ENCODE data around the gene LRFN3.
"Not testable (repeated sequence)": the region's sequence is repeated elsewhere in the genome, so short reads cannot be mapped to it uniquely, and the experiment has no call there.

LRFN3 gene

DNA sequence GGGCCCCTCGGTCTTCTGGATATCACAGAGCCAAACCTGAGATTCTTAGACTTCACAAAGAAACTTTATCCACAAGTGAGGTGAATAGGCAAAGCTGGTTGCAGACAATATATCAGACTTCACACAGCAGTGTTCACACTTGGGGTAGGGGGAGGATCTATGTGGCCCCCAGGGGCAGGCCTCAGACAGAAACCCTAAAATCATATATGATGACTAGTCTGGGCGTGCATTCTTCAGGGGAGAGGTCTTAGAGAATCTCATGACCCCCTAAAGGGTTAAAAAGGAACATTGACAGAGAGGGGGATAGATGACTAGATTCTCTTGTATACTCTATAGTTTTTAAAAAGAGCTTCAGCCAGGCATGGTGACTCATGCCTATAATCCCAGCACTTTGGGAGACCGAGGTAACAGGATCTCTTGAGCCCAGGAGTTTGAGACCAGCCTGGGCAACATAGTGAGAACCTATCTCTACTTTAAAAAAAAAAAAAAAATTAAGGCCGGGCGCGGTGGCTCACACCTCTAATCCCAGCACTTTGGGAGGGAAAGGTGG lies 30.9 kb upstream of the LRFN3 start:
- no peak for DNase-seq (ENCODE audit: low spot score)
- no peak for TF ChIP-seq CTCF (IDR thresholded peaks at IDR 0.05; ENCODE audit: extremely low read depth, insufficient read depth, missing control alignments)
- in situ Hi-C loops (cut with MboI; ENCODE audit: low pct_unique_long_range_greater_than_20kb, low sequenced_read_pairs, unreplicated experiment): no loop called here

GRCh38 chr19:35907377-35907745 lies 28.8 kb upstream of the LRFN3 start:
- TF ChIP-seq CTCF (IDR thresholded peaks at IDR 0.05; ENCODE audit: extremely low read depth, insufficient read depth, missing control alignments): no peak
- DNase-seq (ENCODE audit: low spot score): no peak
- in situ Hi-C loops (cut with MboI; ENCODE audit: low pct_unique_long_range_greater_than_20kb, low sequenced_read_pairs, unreplicated experiment): no loop called here

DNA sequence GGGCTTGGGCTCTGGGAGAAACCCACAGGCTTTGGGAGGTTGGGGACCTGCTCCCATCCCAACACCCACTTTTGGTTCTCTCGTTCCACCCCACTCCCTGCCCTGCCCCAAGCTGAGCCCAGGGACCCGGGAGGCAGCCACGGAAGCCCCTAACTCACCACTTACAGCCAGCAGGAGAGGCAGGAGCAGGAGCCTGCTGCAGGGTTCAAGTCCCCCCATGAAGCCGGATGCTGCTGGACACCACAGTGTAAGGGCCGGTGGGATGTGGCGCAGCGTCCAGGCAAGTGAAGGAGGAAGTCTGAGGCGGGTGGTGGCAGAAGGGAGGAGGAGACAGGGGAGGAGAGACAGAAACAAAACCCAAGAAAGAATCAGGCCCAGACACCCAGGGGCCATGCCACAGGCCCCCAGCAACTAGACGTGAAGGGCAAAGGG lies 28.1 kb upstream of the LRFN3 start, which contains the start of gene TYROBP:
TSS of gene TYROBP (minus strand) at position 286 of the 432 bp plus-strand sequence. CDS start at position 219, 67 bp downstream.
- no peak for TF ChIP-seq CTCF (IDR thresholded peaks at IDR 0.05; ENCODE audit: extremely low read depth, insufficient read depth, missing control alignments)
- in situ Hi-C loops (cut with MboI; ENCODE audit: low pct_unique_long_range_greater_than_20kb, low sequenced_read_pairs, unreplicated experiment): no loop called here

DNA sequence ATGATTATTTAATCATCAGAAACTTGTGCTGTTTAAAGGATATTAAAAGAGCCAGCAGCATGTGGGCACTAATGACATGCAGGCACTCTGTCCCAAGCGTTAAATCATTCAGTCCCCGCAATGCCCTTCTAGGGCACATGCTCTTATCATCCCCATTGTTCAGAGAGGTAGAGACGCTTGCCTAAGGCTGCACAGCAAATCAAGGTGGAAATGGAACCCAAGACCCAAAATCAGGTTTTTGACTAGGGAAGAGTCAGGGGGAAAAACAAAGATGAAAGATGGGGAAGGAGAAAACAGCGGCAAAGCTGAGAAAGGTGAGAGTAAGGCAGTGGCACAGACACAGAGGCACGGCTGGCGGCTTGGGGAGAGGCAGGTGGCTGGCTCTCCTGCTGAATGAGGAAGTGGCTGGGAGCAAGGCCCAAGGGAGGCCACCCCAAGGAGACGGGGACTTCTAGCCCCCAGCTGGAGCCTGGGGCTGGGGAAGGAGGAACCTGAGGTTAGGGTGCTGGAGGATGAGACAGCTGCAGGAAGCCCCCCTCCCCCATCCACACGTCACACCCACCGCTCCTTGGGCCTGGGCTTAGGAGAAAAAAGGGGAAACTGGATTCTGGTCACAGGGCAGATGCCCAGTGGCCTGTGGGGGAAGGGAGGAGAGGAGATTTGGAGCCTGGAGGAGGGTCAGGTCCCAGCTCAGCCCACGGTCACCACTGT lies 27.0 kb upstream of the LRFN3 start:
- in situ Hi-C loops (cut with MboI; ENCODE audit: low pct_unique_long_range_greater_than_20kb, low sequenced_read_pairs, unreplicated experiment): no loop called here
- no peak for TF ChIP-seq CTCF (IDR thresholded peaks at IDR 0.05; ENCODE audit: extremely low read depth, insufficient read depth, missing control alignments)
- DNase-seq (ENCODE audit: low spot score): peak; percentile 36

More for the DNA sequence above, 28.1 kb upstream of the LRFN3 start, which contains the start of gene TYROBP:
- DNase-seq (ENCODE audit: low spot score): peak; percentile 4

DNA sequence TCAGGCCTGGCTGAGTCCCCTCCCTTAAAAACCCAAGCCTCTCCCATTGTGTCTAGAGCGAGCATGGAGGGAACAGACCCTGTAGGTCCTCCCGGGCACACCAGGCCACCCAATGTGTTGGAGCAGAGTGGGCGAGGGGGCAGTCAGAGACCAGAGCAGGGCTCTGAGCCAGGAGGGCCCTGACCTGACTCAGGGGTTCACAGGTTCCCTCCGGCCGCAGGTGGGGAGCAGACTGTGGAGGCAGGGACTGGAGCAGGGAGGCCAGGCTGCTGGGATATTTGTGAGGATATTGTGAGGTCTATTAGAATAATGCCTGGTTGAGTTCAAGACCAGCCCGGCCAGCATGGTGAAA lies 26.5 kb upstream of the LRFN3 start:
- in situ Hi-C loops (cut with MboI; ENCODE audit: low pct_unique_long_range_greater_than_20kb, low sequenced_read_pairs, unreplicated experiment): no loop called here
- no peak for TF ChIP-seq CTCF (IDR thresholded peaks at IDR 0.05; ENCODE audit: extremely low read depth, insufficient read depth, missing control alignments)
- no peak for DNase-seq (ENCODE audit: low spot score)

DNA sequence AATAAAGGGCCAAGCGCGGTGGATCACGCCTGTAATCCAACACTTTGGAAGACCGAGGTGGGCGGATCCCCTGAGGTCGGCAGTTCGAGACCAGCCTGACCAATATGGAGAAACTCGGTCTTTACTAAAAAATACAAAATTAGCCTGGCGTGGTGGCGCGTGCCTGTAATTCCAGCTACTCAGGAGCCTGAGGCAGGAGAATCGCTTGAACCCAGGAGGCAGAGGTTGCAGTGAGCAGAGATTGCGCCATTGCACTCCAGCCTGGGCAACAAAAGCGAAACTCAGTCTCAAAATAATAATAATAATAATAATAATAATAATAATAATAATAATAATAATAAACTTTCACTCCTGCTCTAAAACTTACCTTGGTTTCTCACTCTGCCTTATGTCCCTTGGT lies 25.8 kb upstream of the LRFN3 start:
- in situ Hi-C loops (cut with MboI; ENCODE audit: low pct_unique_long_range_greater_than_20kb, low sequenced_read_pairs, unreplicated experiment); DNase-seq (ENCODE audit: low spot score): not testable (repeated sequence)

DNA sequence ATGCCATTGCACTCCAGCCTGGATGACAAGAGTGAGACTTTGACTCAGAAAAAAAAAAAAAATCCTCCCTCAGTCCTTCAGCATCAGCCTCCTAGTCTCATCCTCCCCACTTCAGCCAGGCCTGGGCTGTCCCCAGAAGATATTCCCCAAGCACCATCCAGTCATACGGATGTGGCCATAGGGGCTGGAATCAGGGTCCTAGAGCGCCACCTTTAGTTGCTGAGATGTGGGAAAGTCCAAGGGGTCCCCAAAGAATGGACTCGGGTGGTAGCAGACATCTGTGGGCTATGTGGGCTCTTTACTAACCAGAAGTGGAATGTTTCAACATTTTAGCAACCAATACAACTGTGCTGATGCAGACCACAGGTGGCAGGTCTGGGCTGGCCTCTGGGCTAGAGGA lies 25.0 kb upstream of the LRFN3 start:
- in situ Hi-C loops (cut with MboI; ENCODE audit: low pct_unique_long_range_greater_than_20kb, low sequenced_read_pairs, unreplicated experiment): no loop called here
- DNase-seq (ENCODE audit: low spot score): no peak
- TF ChIP-seq CTCF (IDR thresholded peaks at IDR 0.05; ENCODE audit: extremely low read depth, insufficient read depth, missing control alignments): peak; percentile 22

Data from GM13977 (cell line).